OCI-LY3 (cell line): ENCODE results near the gene ADGRD1.
"Not testable (repeated sequence)": the region's sequence is repeated elsewhere in the genome, so short reads cannot be mapped to it uniquely, and the experiment has no call there.

ENCODE experiments used
- CTCF ChIP-seq: fragments of 200-600, 300-600 bp; sonication (generic); IDR thresholded peaks from 2 replicates; pipeline ENCODE4 v1.5.1; 2014; ENCODE audit warnings: antibody characterized with exemption, low read length, low read depth
- EZH2phosphoT487 ChIP-seq: fragments of 200-600 bp; shearing (Covaris generic); IDR thresholded peaks from 2 replicates; pipeline ENCODE4 v1.6.1; 2018; ENCODE audit warnings: antibody characterized with exemption, mixed run types, low read depth

- not testable (repeated sequence) for TF ChIP-seq CTCF, EZH2phosphoT487
These were observed 115.4 kb downstream of the ADGRD1 start for GRCh38 chr12:131068926-131069720.
